Measurements from ENCODE around the gene CHCHD3. TPM values are rescaled to one million over a fixed set of nuclear protein-coding genes. Genes with fewer than 3 reads are reported as not detected.

Gene CHCHD3
- total and polyA plus RNA-seq, 2 experiments from 2014 or later: 65.3 to 68.5 TPM

GRCh38 chr7:132878204-132878919, 203.5 kb downstream of the CHCHD3 start:
- H3K9me2 ChIP-seq (replicated peaks; ENCODE audit: insufficient read depth): no peaks in the 10 kb centered on the region
- H3K9me3 ChIP-seq (ENCODE audit: low read depth): no peaks in the 10 kb centered on the region
- no peaks in the 10 kb centered on the region for H3K36me3 ChIP-seq (replicated peaks; ENCODE audit: insufficient read depth, low read depth)
- no peak for DNase-seq (ENCODE audit: low spot score)
- H3K4me3 ChIP-seq: no peak overlapping the region
- no peaks in the 10 kb centered on the region for H4K20me1 ChIP-seq (ENCODE audit: insufficient read depth, poor library complexity, severe bottlenecking)
- H3K79me2 ChIP-seq: no peaks in the 10 kb centered on the region
- no peak overlapping the region for H3K4me2 ChIP-seq
- no peak for TF ChIP-seq CTCF (IDR thresholded peaks at IDR 0.05; ENCODE audit: poor library complexity)
- TF ChIP-seq EZH2phosphoT487 (IDR thresholded peaks at IDR 0.05; ENCODE audit: low read depth, severe bottlenecking, unreplicated experiment): no peak
- no peak for TF ChIP-seq EZH2 (IDR thresholded peaks at IDR 0.05; ENCODE audit: borderline replicate concordance)
- no peak overlapping the region for H3K27ac ChIP-seq
- H3K27me3 ChIP-seq: no peaks in the 10 kb centered on the region
- no peaks in the 10 kb centered on the region for H3K4me1 ChIP-seq (ENCODE audit: insufficient read depth)
- 34% methylated on average over 1 of the region's 1 CpG for WGBS (ENCODE audit: low lambda C conversion rate, missing lambda C conversion rate)
- H2AFZ ChIP-seq: no peak overlapping the region

- no peak overlapping the region for H2AFZ ChIP-seq
- no peaks in the 10 kb centered on the region for H3K79me2 ChIP-seq
- WGBS (ENCODE audit: low lambda C conversion rate, missing lambda C conversion rate): 71% methylated on average over 2 of the region's 2 CpGs
- no peaks in the 10 kb centered on the region for H3K36me3 ChIP-seq (replicated peaks; ENCODE audit: insufficient read depth, low read depth)
- H3K4me1 ChIP-seq (ENCODE audit: insufficient read depth): no peaks in the 10 kb centered on the region
- H4K20me1 ChIP-seq (ENCODE audit: insufficient read depth, poor library complexity, severe bottlenecking): no peaks in the 10 kb centered on the region
- H3K4me2 ChIP-seq: no peak overlapping the region
- H3K27ac ChIP-seq: no peak overlapping the region
- TF ChIP-seq EZH2 (IDR thresholded peaks at IDR 0.05; ENCODE audit: borderline replicate concordance): no peak
- TF ChIP-seq CTCF (IDR thresholded peaks at IDR 0.05; ENCODE audit: poor library complexity): no peak
- TF ChIP-seq EZH2phosphoT487 (IDR thresholded peaks at IDR 0.05; ENCODE audit: low read depth, severe bottlenecking, unreplicated experiment): no peak
- H3K9me2 ChIP-seq (replicated peaks; ENCODE audit: insufficient read depth): no peaks in the 10 kb centered on the region
- no peak overlapping the region for H3K4me3 ChIP-seq
- H3K9me3 ChIP-seq (ENCODE audit: low read depth): no peaks in the 10 kb centered on the region
- H3K27me3 ChIP-seq: no peaks in the 10 kb centered on the region
- DNase-seq (ENCODE audit: low spot score): no peak
Observed at GRCh38 chr7:132877573-132877972, 204.3 kb downstream of the CHCHD3 start.

- H3K4me1 ChIP-seq (ENCODE audit: insufficient read depth): no peaks in the 10 kb centered on the region
- H3K9me2 ChIP-seq (replicated peaks; ENCODE audit: insufficient read depth): no peaks in the 10 kb centered on the region
- H3K79me2 ChIP-seq: no peaks in the 10 kb centered on the region
- no peak overlapping the region for H3K4me3 ChIP-seq
- H3K4me2 ChIP-seq: no peak overlapping the region
- no peak for DNase-seq (ENCODE audit: low spot score)
- H4K20me1 ChIP-seq (ENCODE audit: insufficient read depth, poor library complexity, severe bottlenecking): no peaks in the 10 kb centered on the region
- no peaks in the 10 kb centered on the region for H3K9me3 ChIP-seq (ENCODE audit: low read depth)
- H2AFZ ChIP-seq: no peak overlapping the region
- H3K27me3 ChIP-seq: no peaks in the 10 kb centered on the region
- TF ChIP-seq CTCF (IDR thresholded peaks at IDR 0.05; ENCODE audit: poor library complexity) (no peak), EZH2 (IDR thresholded peaks at IDR 0.05; ENCODE audit: borderline replicate concordance) (no peak), EZH2phosphoT487 (IDR thresholded peaks at IDR 0.05; ENCODE audit: low read depth, severe bottlenecking, unreplicated experiment) (no peak)
- no peaks in the 10 kb centered on the region for H3K36me3 ChIP-seq (replicated peaks; ENCODE audit: insufficient read depth, low read depth)
- WGBS (ENCODE audit: low lambda C conversion rate, missing lambda C conversion rate): 81% methylated on average over 1 of the region's 1 CpG
- H3K27ac ChIP-seq: no peak overlapping the region
Observed at GRCh38 chr7:132876576-132876975, 205.3 kb downstream of the CHCHD3 start.

All from hepatocyte (in vitro differentiated cells).